Uterus (tissue), 2 donors: ENCODE results near the gene KRT78.

Source experiments
- CTCF ChIP-seq, 4 experiments: fragments of 200-600 bp in 2 of 4; fragments of 450-650 bp in 2 of 4; sonication (generic) in 2 of 4; IDR thresholded peaks; one replicate each; pipeline ENCODE4 v1.5.1; 2016 to 2019; ENCODE audit warnings: antibody characterized with exemption in 4 of 4, mild to moderate bottlenecking in 2 of 4, moderate library complexity in 1 of 4
- POLR2A ChIP-seq, 2 donors: fragments of 450-650 bp; IDR thresholded peaks; one replicate each; pipeline ENCODE4 v1.6.1; 2016; ENCODE audit warnings: antibody characterized with exemption in 2 of 2, mild to moderate bottlenecking in 1 of 2, moderate library complexity in 1 of 2

GRCh38 chr12:52873513-52873831 is 24.7 kb upstream of the KRT78 start:
- no peak for TF ChIP-seq CTCF (IDR thresholded peaks at IDR 0.05)
- no peak for TF ChIP-seq POLR2A (IDR thresholded peaks at IDR 0.05)
